NCI-H1694 treated with DMSO at 0.1 percent for 48 hours (cell line): Measurements from ENCODE around the gene IDH3A.
A peak's percentile ranks its signal among the peaks of the same experiment; 100 is the strongest.

Experiments used
- DNase-seq: peaks from one replicate; lab custom pipeline; 2025; lab: John Stamatoyannopoulos, UW

The IDH3A gene

GRCh38 chr15:78167227-78167888 lies 18.2 kb downstream of the IDH3A start:
- DNase-seq, result no peak

- no peak for DNase-seq
Measured at GRCh38 chr15:78168608-78169007, 19.4 kb downstream of the IDH3A start.

- no peak for DNase-seq
Measured at GRCh38 chr15:78170848-78171773, 21.9 kb downstream of the IDH3A start.

GRCh38 chr15:78171864-78172472 lies 22.8 kb downstream of the IDH3A start:
- no peak for DNase-seq

GRCh38 chr15:78174401-78174800 lies 25.2 kb downstream of the IDH3A start:
- DNase-seq, result no peak

GRCh38 chr15:78175330-78175729 lies 26.2 kb downstream of the IDH3A start:
- DNase-seq, result no peak

GRCh38 chr15:78177447-78177873 lies 28.3 kb downstream of the IDH3A start:
- no peak for DNase-seq

- DNase-seq, result no peak
Measured at GRCh38 chr15:78178064-78178463, 28.9 kb downstream of the IDH3A start.

GRCh38 chr15:78179286-78179840 lies 30.2 kb downstream of the IDH3A start:
- no peak for DNase-seq

GRCh38 chr15:78179906-78180305 lies 30.7 kb downstream of the IDH3A start:
- DNase-seq, result no peak

GRCh38 chr15:78182336-78182700 lies 33.2 kb downstream of the IDH3A start:
- DNase-seq, result no peak

GRCh38 chr15:78182821-78183220 lies 33.7 kb downstream of the IDH3A start:
- no peak for DNase-seq

- no peak for DNase-seq
Measured at GRCh38 chr15:78192826-78193594, 43.8 kb downstream of the IDH3A start.

GRCh38 chr15:78193731-78194567 lies 44.8 kb downstream of the IDH3A start:
- DNase-seq, result no peak

GRCh38 chr15:78194568-78194925 lies 45.4 kb downstream of the IDH3A start:
- DNase-seq, result no peak

GRCh38 chr15:78195735-78196201 lies 46.6 kb downstream of the IDH3A start:
- peak; percentile 5 for DNase-seq

GRCh38 chr15:78197632-78198031 lies 48.5 kb downstream of the IDH3A start:
- no peak for DNase-seq

GRCh38 chr15:78200276-78200930 lies 51.2 kb downstream of the IDH3A start:
- no peak for DNase-seq

- no peak for DNase-seq
Measured at GRCh38 chr15:78201281-78202190, 52.4 kb downstream of the IDH3A start.
